Breast epithelium (tissue), 3 donors: ENCODE measurements around the gene MMS22L.

Experiments used
- CTCF ChIP-seq, 3 donors: fragments of 450-650 bp; IDR thresholded peaks; one replicate each; pipeline ENCODE4 v1.5.1; 2016 to 2017; ENCODE audit warnings: antibody characterized with exemption in 3 of 3, mild to moderate bottlenecking in 3 of 3, moderate library complexity in 3 of 3
- POLR2A ChIP-seq: fragments of 450-650 bp; IDR thresholded peaks from one replicate; pipeline ENCODE4 v1.6.1; 2016; ENCODE audit warnings: antibody characterized with exemption, mild to moderate bottlenecking, moderate library complexity
- POLR2AphosphoS5 ChIP-seq, 3 donors: sonication (generic); formaldehyde crosslinking; IDR thresholded peaks; one replicate each; pipeline ENCODE4 v1.6.1; 2017; ENCODE audit warnings: antibody characterized with exemption in 3 of 3

- TF ChIP-seq CTCF (IDR thresholded peaks at IDR 0.05) = no peak
- no peak for TF ChIP-seq POLR2A
- no peak for TF ChIP-seq POLR2AphosphoS5 (IDR thresholded peaks at IDR 0.05)
Measured at GRCh38 chr6:97306544-97307320, 23.7 kb upstream of the MMS22L start.
